ENCODE results near the gene BEAN1.

Gene BEAN1

GRCh38 chr16:66399031-66399430 lies 28.1 kb upstream of the BEAN1 start:
- TF ChIP-seq RARB (CRISPR knock-in tag; IDR thresholded peaks at IDR 0.05) (no peak), ZFP30 (CRISPR knock-in tag; IDR thresholded peaks at IDR 0.05) (no peak), TCF4 (CRISPR knock-in tag; IDR thresholded peaks at IDR 0.05; ENCODE audit: borderline replicate concordance) (no peak), CREB5 (CRISPR knock-in tag; IDR thresholded peaks at IDR 0.05; ENCODE audit: low read depth) (no peak), SNAI2 (CRISPR knock-in tag; IDR thresholded peaks at IDR 0.05) (no peak)
- TF ChIP-seq, protein P1, sequence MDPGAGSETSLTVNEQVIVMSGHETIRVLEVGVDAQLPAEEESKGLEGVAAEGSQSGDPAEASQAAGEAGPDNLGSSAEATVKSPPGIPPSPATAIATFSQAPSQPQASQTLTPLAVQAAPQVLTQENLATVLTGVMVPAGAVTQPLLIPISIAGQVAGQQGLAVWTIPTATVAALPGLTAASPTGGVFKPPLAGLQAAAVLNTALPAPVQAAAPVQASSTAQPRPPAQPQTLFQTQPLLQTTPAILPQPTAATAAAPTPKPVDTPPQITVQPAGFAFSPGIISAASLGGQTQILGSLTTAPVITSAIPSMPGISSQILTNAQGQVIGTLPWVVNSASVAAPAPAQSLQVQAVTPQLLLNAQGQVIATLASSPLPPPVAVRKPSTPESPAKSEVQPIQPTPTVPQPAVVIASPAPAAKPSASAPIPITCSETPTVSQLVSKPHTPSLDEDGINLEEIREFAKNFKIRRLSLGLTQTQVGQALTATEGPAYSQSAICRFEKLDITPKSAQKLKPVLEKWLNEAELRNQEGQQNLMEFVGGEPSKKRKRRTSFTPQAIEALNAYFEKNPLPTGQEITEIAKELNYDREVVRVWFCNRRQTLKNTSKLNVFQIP (CRISPR knock-in tag; IDR thresholded peaks at IDR 0.05; ENCODE audit: borderline replicate concordance, low read depth) = no peak
- TF ChIP-seq, protein P2, sequence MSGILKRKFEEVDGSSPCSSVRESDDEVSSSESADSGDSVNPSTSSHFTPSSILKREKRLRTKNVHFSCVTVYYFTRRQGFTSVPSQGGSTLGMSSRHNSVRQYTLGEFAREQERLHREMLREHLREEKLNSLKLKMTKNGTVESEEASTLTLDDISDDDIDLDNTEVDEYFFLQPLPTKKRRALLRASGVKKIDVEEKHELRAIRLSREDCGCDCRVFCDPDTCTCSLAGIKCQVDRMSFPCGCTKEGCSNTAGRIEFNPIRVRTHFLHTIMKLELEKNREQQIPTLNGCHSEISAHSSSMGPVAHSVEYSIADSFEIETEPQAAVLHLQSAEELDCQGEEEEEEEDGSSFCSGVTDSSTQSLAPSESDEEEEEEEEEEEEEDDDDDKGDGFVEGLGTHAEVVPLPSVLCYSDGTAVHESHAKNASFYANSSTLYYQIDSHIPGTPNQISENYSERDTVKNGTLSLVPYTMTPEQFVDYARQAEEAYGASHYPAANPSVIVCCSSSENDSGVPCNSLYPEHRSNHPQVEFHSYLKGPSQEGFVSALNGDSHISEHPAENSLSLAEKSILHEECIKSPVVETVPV (CRISPR knock-in tag; IDR thresholded peaks at IDR 0.05) = no peak
- ATAC-seq = no peak

- no peak for ATAC-seq
- no peak for TF ChIP-seq PPARA (CRISPR knock-in tag; IDR thresholded peaks at IDR 0.05; ENCODE audit: borderline replicate concordance)
- no peak for TF ChIP-seq ISL1 (CRISPR knock-in tag; IDR thresholded peaks at IDR 0.05)
- no peak for TF ChIP-seq ZFP30 (CRISPR knock-in tag; IDR thresholded peaks at IDR 0.05)
- TF ChIP-seq ZC3H10 (CRISPR knock-in tag; IDR thresholded peaks at IDR 0.05) = no peak
- no peak for TF ChIP-seq RARB (CRISPR knock-in tag; IDR thresholded peaks at IDR 0.05)
- TF ChIP-seq, protein P1 (CRISPR knock-in tag; IDR thresholded peaks at IDR 0.05; ENCODE audit: borderline replicate concordance, low read depth) = no peak
- TF ChIP-seq ZNF70 (CRISPR knock-in tag; IDR thresholded peaks at IDR 0.05) = no peak
- TF ChIP-seq, protein P2 (CRISPR knock-in tag; IDR thresholded peaks at IDR 0.05) = no peak
- TF ChIP-seq OSR1 (CRISPR knock-in tag; IDR thresholded peaks at IDR 0.05) = no peak
- TF ChIP-seq TOX (CRISPR knock-in tag; IDR thresholded peaks at IDR 0.05; ENCODE audit: borderline replicate concordance) = no peak
- no peak for TF ChIP-seq CREB5 (CRISPR knock-in tag; IDR thresholded peaks at IDR 0.05; ENCODE audit: low read depth)
- TF ChIP-seq ARNTL (CRISPR knock-in tag; IDR thresholded peaks at IDR 0.05; ENCODE audit: borderline replicate concordance, low read depth) = no peak
- TF ChIP-seq ZNF565 (CRISPR knock-in tag; conservative IDR thresholded peaks at IDR 0.05; ENCODE audit: low read depth) = no peak
- no peak for TF ChIP-seq ESRRG (CRISPR knock-in tag; IDR thresholded peaks at IDR 0.05)
- TF ChIP-seq CSDC2 (CRISPR knock-in tag; IDR thresholded peaks at IDR 0.05) = no peak
- TF ChIP-seq, protein P3, sequence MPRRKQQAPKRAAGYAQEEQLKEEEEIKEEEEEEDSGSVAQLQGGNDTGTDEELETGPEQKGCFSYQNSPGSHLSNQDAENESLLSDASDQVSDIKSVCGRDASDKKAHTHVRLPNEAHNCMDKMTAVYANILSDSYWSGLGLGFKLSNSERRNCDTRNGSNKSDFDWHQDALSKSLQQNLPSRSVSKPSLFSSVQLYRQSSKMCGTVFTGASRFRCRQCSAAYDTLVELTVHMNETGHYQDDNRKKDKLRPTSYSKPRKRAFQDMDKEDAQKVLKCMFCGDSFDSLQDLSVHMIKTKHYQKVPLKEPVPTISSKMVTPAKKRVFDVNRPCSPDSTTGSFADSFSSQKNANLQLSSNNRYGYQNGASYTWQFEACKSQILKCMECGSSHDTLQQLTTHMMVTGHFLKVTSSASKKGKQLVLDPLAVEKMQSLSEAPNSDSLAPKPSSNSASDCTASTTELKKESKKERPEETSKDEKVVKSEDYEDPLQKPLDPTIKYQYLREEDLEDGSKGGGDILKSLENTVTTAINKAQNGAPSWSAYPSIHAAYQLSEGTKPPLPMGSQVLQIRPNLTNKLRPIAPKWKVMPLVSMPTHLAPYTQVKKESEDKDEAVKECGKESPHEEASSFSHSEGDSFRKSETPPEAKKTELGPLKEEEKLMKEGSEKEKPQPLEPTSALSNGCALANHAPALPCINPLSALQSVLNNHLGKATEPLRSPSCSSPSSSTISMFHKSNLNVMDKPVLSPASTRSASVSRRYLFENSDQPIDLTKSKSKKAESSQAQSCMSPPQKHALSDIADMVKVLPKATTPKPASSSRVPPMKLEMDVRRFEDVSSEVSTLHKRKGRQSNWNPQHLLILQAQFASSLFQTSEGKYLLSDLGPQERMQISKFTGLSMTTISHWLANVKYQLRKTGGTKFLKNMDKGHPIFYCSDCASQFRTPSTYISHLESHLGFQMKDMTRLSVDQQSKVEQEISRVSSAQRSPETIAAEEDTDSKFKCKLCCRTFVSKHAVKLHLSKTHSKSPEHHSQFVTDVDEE (CRISPR knock-in tag; IDR thresholded peaks at IDR 0.05) = no peak
- TF ChIP-seq, protein P4, sequence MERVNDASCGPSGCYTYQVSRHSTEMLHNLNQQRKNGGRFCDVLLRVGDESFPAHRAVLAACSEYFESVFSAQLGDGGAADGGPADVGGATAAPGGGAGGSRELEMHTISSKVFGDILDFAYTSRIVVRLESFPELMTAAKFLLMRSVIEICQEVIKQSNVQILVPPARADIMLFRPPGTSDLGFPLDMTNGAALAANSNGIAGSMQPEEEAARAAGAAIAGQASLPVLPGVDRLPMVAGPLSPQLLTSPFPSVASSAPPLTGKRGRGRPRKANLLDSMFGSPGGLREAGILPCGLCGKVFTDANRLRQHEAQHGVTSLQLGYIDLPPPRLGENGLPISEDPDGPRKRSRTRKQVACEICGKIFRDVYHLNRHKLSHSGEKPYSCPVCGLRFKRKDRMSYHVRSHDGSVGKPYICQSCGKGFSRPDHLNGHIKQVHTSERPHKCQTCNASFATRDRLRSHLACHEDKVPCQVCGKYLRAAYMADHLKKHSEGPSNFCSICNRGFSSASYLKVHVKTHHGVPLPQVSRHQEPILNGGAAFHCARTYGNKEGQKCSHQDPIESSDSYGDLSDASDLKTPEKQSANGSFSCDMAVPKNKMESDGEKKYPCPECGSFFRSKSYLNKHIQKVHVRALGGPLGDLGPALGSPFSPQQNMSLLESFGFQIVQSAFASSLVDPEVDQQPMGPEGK (CRISPR knock-in tag; IDR thresholded peaks at IDR 0.05; ENCODE audit: borderline replicate concordance) = no peak
Observed at GRCh38 chr16:66399930-66400329, 27.2 kb upstream of the BEAN1 start.

Data from SK-N-SH treated with all-trans-retinoic acid at 6 μM for 48 hours (cell line).